Stimulated activated CD8-positive, alpha-beta memory T cell treated with anti-CD3 and anti-CD28 coated beads, Interleukin-7, amount 100 ng/mL, for 4 hours (primary cell): ENCODE measurements around the gene PCNX2.

Experiments
- DNase-seq, 2 donors: peaks; one replicate each; pipeline ENCODE4 v3.0.0-alpha.2; 2020; ENCODE audit warnings: low read depth in 2 of 2

PCNX2 gene

GRCh38 chr1:232962761-232963745 lies 332.5 kb downstream of the PCNX2 start:
- no peak for DNase-seq

- DNase-seq = no peak
Observed at GRCh38 chr1:232958067-232958466, 337.5 kb downstream of the PCNX2 start.

- no peak for DNase-seq
Observed at GRCh38 chr1:232956081-232956480, 339.4 kb downstream of the PCNX2 start.

GRCh38 chr1:232954594-232955365 lies 340.7 kb downstream of the PCNX2 start:
- no peak for DNase-seq

GRCh38 chr1:232952514-232953499 lies 342.7 kb downstream of the PCNX2 start:
- DNase-seq = peak in 1 of 2 donors; percentile 8

- DNase-seq = no peak
Observed at GRCh38 chr1:232951605-232952004, 343.9 kb downstream of the PCNX2 start.

GRCh38 chr1:232951180-232951579 lies 344.3 kb downstream of the PCNX2 start:
- DNase-seq = no peak

GRCh38 chr1:232950197-232951176 lies 345.0 kb downstream of the PCNX2 start, which contains the start of gene NTPCR:
Gene NTPCR (plus strand): TSS chr1:232950611. CDS start chr1:232950711, 100 bp downstream.
- DNase-seq = peak; percentile 90

GRCh38 chr1:232949636-232950196 lies 345.8 kb downstream of the PCNX2 start:
- DNase-seq = no peak

- DNase-seq = no peak
Observed at GRCh38 chr1:232944347-232944746, 351.2 kb downstream of the PCNX2 start.

GRCh38 chr1:232943679-232944252 lies 351.8 kb downstream of the PCNX2 start:
- peak; percentile 12 to 19 for DNase-seq

- no peak for DNase-seq
Observed at GRCh38 chr1:232942413-232943294, 352.9 kb downstream of the PCNX2 start.

- no peak for DNase-seq
Observed at GRCh38 chr1:232940262-232940661, 355.3 kb downstream of the PCNX2 start.

- DNase-seq = no peak
Observed at GRCh38 chr1:232939748-232940147, 355.8 kb downstream of the PCNX2 start.

GRCh38 chr1:232938926-232939325 lies 356.6 kb downstream of the PCNX2 start:
- DNase-seq = no peak

GRCh38 chr1:232937741-232938375 lies 357.7 kb downstream of the PCNX2 start:
- DNase-seq = no peak

- no peak for DNase-seq
Observed at GRCh38 chr1:232936941-232937340, 358.6 kb downstream of the PCNX2 start.
